GM18861 (cell line): ENCODE data around the gene GRID1.

Source experiments
- ATAC-seq: cut with Tn5 transposase; IDR thresholded peaks from one replicate; pipeline ENCODE4 v1.9.1; 2021; ENCODE audit not compliant: unreplicated experiment

Gene GRID1

GRCh38 chr10:85648279-85648754 lies 718.3 kb downstream of the GRID1 start:
- no peak for ATAC-seq

GRCh38 chr10:85647741-85648140 lies 718.9 kb downstream of the GRID1 start:
- ATAC-seq: no peak

DNA sequence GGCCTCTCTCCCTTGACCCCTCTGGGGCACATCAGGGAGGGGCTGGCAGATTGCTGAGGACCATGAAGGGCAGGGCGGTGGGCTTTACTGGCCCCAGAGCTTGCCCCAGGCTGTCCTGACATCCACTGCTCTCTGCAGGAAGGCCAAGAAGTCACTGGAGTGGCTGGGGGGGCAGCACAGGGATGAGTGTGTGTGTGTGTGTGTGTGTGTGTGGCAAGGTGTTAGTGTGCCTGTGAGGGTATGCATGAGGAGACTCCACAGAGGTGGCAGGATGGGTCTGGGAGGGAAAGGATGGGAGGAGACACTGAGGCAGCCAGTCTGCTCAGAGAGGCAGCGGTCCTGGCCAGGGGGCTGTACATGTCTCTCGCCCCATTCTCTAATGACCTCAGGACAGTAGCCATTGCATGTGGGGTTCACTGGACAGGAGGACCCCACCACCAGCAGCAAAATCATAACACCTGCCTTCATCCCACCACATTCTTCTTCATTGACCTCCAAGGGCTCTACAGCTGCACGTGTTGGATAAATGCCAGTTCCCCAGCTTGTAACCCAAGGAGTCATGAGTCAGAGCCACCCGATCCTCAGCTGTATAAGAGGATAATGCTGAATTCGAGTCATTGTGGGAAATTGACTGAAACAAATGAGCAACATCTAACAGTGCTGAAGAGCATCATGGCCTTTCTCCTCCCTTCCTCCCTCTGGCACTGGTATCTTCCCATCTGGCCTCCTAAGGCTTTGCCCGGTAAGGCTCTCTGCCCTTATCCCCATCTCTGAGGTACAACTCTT lies 720.5 kb downstream of the GRID1 start:
- ATAC-seq: no peak

DNA sequence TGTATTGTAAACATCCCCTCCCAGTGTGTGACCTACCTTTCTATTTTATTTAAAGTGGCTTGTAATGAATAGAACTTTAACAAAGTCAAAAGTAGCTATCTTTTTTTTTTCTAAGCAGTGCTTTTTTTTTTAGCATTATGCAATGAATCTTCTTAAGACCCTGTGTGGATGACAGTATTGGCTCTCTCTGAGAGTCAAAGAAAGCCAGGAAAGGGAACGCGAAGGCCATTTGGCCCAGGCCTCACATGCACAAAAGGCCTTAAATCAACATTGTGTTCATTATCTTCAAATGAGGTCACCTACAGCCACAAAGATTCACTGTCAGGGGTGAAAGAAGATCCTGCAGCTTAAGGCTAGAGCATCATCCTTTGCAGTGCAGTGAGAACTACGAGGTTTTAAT lies 721.5 kb downstream of the GRID1 start:
- no peak for ATAC-seq

- ATAC-seq: no peak
Observed at GRCh38 chr10:85643845-85644525, 722.6 kb downstream of the GRID1 start.

DNA sequence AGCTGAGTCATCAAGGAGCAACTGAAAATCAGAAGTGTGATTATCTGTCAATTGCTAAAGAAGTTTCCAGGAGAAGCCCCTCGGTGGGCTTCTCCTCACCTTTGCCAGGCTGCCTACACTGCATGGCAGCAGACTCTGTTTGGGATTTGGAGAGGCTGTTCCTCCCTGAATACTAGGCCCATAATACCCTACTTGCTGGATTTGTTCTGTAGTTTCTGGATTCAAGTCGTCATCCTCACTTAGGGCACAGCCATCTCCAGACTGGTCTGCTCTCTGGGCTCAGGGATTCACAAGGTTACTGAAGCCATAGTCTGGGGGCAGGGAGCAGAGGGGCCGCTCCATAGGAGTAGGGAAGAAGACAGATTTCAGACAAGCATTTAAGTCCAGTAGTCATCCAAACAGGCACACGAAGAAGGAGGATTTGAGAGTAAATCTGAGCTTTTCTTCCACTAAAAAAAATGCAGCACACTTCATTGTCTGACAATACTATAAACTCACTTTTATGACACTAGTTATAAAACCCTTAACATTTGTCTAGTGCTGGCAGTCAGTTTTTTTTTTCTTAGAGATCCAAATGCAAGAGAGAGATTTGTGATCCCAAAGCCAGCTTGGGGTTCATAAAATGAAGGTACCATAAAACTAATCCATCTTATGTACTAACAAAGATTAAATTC lies 723.3 kb downstream of the GRID1 start:
- no peak for ATAC-seq

DNA sequence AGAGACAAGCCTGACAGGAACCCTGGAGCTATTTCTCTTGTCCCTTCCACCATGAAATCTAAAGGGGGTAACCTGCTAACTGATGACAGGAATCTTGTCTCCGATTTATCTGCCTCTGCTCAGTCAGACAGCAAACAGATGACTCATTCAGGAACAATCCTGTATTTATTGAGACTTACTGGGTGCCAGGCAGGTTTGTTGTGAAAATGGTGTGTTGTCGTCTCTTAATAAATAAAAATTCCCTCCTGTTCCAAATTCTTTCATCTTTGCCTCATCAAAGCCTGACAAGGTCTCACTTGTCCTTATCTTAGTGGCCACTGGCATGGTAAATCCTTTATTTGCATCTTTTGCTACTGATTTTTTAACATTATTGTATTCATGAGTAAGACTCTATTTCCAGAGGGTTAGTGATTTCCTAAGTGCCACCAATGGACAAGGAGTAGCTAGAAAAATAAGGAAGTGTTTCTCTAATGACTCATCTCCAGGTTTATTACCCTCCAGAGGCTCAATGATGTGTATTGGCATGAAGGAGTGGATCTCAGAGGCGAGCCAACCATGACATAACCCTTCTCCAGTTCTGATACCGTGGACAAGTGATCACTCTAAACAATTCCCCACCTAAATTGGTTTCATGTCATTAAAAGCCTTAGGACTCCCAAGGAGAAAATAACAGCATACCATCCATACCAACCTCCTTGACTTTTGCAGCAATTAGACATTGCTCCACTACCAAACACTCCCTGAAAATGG lies 724.0 kb downstream of the GRID1 start:
- ATAC-seq: no peak

DNA sequence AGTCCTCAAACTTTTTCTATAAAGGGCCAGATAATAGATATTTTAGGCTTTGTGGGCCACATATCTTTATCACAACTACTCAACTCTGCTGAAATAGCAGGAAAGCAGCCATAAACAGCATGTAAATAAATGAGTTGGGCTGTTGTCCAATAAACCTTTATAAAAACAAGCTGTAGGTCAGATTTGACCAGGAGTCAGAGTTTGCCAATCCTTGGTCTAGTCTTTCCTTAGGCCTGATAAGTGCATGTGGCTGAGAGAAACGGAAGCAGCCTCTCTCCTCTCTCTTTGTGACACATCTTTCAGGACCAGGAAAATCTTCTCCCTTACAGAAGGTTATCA lies 724.5 kb downstream of the GRID1 start:
- no peak for ATAC-seq

- ATAC-seq: no peak
Observed at GRCh38 chr10:85641479-85642009, 725.1 kb downstream of the GRID1 start.

DNA sequence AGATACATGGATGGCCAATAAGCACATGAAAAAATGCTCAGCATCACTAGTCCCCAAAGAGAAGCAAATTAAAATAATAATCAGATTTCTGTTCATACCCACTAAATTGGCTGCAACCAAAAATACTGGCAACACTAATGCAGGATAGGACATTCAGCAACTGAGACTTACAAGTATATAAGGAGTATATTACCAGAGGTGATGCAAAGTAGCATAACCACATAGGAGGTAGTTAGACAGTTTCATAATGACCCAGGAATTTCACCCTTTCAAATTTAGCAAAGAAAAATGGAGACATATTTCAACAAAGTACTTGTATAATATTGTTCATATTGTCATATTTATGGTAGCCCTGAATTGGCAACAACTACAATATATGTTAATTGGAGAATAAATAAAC lies 727.8 kb downstream of the GRID1 start:
- ATAC-seq: no peak

- ATAC-seq: no peak
Observed at GRCh38 chr10:85635650-85636049, 730.9 kb downstream of the GRID1 start.

GRCh38 chr10:85624511-85624910 lies 742.1 kb downstream of the GRID1 start:
- ATAC-seq: no peak

DNA sequence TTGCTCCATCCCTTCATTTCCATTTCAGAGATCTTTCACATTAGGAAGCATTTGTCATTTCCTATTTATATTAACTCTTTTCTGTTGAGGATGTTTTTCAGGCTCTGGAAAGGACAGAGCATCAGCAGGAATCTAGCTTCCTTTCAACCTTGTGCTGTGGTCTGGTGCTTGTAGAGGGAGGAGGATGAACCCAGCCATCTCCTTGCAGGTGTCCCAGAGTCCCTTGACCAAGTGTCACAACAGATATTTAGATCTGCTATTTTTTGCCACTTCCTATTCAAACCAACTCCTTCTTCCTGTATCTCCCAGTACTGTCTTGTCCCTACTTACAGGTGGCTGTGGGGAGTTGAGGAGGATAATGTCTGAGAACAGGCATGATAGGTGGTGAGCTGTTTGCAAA lies 742.8 kb downstream of the GRID1 start:
- no peak for ATAC-seq

DNA sequence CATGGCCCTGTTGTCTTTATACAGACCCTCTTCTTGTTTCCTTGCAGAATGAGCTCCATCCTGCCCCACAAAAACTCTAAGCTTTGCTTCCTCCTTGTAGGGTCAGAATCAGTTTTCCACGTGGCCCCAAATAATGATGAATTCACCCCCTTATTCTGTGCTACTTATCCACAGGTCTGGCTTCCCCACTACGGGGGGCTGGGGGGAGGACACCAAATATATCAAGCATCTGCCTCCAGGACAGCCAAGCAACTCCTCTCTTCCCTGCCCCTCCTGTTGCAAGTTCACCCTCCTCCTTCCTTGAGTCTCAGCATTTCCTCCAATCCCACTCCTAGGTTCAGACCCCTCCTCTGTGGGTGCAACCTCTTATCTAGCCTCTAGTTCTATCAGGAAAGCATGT lies 743.3 kb downstream of the GRID1 start:
- ATAC-seq: no peak

GRCh38 chr10:85622425-85622824 lies 744.2 kb downstream of the GRID1 start:
- ATAC-seq: no peak

DNA sequence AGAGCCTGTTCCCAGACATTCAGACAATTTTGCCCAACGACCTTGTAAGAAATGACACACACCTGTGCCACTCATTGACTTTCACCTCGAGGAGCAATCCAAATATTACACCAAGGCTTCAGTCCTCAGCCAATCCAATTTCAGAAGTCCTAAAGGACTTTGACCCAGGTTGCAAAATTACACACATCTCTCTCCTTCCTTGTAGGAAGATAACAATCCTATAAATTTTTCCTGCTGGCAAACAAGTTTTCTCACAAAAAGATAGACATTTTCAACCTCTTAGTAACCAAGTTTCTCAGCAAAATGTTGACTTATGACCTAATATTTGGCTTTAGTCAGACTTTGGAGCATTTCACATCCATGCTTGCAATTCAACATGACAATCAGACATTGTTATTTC lies 745.0 kb downstream of the GRID1 start:
- no peak for ATAC-seq

- ATAC-seq: no peak
Observed at GRCh38 chr10:85620807-85621206, 745.8 kb downstream of the GRID1 start.

DNA sequence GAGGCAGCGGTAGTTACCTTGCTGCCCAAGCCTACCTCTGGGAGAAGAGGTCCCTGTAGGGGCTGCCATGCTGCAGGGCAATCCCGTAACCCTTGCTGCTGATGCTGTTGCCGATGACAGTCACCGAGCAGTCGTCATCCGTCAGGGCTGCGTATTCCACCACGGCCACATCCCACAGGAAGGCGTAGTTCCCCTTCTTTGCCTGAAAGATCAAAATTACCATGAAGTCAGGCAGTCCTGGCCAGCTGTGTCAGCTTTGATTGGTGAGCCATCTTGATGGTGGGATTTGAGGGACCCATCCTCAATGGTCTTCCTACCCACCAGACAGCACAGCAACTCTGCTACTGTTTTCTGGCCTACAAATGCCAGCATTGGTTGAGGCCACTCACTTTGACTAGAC lies 746.8 kb downstream of the GRID1 start:
- no peak for ATAC-seq

GRCh38 chr10:85618841-85619240 lies 747.8 kb downstream of the GRID1 start:
- no peak for ATAC-seq

DNA sequence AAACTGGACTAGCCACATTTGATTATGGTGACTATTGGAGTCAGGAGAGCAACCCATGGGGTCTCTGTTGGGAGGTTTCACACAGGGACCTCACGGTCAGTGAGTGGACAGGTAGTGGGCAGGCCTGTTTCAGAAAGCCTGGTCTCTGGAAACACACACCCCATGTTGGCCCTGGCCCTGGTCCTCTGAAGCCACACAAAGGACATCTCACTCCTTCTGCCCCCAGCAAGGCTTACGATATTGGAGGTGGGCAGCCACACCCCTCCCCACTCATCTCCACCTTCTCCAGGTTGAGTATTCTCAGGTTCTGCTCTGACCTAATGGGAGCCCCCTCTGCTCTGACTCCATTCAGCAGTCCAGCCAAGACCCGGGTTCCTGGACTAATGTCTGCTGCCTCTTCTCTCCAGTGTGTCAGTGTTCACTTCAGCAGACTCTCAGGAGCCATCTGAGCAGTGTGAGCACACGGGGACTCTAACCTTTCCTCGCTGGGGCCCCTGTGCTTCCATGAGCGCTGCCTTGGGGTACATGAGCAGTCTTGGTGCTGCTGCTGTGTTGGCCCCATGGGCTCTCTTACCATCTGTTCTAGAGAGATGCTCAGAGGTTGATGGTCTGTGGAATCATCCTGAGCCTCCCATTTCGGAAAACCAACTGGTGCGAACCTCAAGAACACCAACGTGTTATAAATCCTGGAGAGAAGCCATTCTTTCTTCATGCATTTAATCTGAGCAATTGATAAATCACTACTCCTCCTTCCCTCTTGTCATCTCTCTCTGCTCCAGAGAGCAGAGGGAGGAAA lies 748.6 kb downstream of the GRID1 start:
- no peak for ATAC-seq
